ENCODE data around the gene ZNF775. TPM values are rescaled to one million over a fixed set of nuclear protein-coding genes. Genes with fewer than 3 reads are reported as not detected.

The ZNF775 gene
- total RNA-seq, 1 donor from 2014 or later, result 13.3 TPM

DNA sequence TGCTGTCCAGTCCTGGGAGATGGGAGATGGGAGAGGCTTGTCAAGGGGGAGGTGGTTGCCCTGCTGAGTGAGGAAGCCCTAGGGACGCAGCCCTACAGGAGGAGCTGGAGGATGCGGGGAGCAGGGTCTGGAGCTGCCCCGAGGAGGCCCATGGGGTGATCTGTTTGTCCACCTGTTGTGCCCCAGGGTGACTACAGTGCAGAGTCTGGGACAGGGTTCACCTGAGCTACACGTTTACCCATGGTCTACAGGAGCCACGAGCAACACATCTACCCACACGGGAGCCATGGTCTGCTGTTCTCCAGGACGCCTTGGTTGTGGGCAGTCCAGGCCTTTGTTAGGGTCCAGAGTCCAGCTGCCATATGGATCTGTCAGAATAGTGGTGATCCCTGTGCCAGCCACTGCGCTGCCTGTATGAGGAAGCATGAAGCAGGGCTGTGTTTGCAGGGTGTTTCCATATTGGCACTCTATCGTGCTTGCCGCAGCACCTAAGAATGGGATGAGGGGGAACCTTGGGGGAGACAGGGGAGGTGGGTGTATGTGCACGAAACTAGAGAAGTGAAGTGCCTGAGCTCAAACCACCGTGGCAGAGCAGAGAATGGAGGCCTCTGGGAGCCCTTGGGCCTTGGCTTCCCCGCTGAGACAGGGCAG, 23.7 kb downstream of the ZNF775 start:
- Mint-ChIP-seq H3K27me3 (ENCODE audit: low read depth) (no peaks in the 10 kb centered on the region), H3K27ac (no peak overlapping the region), H3K36me3 (peaks cover 9% of the 10 kb centered on the region), H3K4me1 (peaks cover 60% of the 10 kb centered on the region), H3K4me3 (peak overlapping the region; percentile 2), H3K9me3 (no peaks in the 10 kb centered on the region)
- no peak for DNase-seq (ENCODE audit: low spot score in 2 of 2, unreplicated experiment in 2 of 2)
- no peak for TF ChIP-seq CTCF (IDR thresholded peaks at IDR 0.05; ENCODE audit: unreplicated experiment)

DNA sequence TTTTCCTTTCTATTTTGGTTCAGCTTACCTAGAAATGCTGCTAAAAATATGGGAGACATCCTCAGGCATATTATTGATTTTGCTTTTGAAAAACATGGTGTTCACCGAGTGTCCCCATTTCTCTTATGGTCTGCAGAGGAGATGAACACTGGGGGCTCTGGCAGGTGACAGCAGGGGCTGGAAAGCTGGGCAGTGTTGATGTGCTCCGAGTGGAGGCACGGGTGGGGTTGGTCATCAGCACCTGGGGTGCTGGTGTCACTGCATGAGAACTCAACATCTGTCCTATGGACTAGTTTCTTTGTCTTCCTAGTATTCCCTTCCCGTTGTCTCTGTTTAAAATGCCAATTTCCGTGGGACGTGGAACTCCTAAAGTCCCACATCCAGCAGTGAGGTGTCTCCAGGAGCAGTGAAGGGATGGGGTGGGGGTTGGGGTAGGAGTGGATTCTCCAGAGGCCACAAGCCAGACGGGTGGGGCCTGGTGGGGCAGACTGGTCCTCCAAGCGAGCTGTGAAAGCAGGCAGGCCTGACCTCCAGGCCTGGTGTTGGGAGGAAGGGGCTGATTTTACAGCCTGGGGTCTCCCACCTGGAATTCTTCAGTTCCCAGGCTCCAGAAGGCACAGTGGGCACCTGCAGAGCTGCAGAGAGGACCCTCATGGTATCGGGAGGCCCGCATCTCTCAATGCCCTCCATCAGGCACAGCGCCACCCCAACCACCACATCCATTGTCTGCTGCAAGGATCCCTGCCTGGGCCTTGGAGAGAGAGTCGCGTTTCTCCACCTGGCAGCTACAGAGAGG, 24.4 kb downstream of the ZNF775 start:
- peak overlapping the region; percentile 74 for H3K4me3 Mint-ChIP-seq
- no peak for DNase-seq (ENCODE audit: low spot score in 2 of 2, unreplicated experiment in 2 of 2)
- peaks cover 59% of the 10 kb centered on the region for H3K4me1 Mint-ChIP-seq
- H3K9me3 Mint-ChIP-seq, result no peaks in the 10 kb centered on the region
- TF ChIP-seq CTCF (IDR thresholded peaks at IDR 0.05; ENCODE audit: unreplicated experiment), result no peak
- peaks cover 9% of the 10 kb centered on the region for H3K36me3 Mint-ChIP-seq
- no peaks in the 10 kb centered on the region for H3K27me3 Mint-ChIP-seq (ENCODE audit: low read depth)
- H3K27ac Mint-ChIP-seq, result peak overlapping the region; percentile 91

GRCh38 chr7:150404172-150404804, 25.2 kb downstream of the ZNF775 start:
- no peak for TF ChIP-seq CTCF (IDR thresholded peaks at IDR 0.05; ENCODE audit: unreplicated experiment)
- peak overlapping the region; percentile 91 for H3K27ac Mint-ChIP-seq
- no peak for DNase-seq (ENCODE audit: low spot score in 2 of 2, unreplicated experiment in 2 of 2)
- peak overlapping the region; percentile 74 for H3K4me3 Mint-ChIP-seq
- H3K4me1 Mint-ChIP-seq, result peaks cover 55% of the 10 kb centered on the region
- no peaks in the 10 kb centered on the region for H3K9me3 Mint-ChIP-seq
- H3K27me3 Mint-ChIP-seq (ENCODE audit: low read depth), result no peaks in the 10 kb centered on the region
- H3K36me3 Mint-ChIP-seq, result peaks cover 7% of the 10 kb centered on the region

DNA sequence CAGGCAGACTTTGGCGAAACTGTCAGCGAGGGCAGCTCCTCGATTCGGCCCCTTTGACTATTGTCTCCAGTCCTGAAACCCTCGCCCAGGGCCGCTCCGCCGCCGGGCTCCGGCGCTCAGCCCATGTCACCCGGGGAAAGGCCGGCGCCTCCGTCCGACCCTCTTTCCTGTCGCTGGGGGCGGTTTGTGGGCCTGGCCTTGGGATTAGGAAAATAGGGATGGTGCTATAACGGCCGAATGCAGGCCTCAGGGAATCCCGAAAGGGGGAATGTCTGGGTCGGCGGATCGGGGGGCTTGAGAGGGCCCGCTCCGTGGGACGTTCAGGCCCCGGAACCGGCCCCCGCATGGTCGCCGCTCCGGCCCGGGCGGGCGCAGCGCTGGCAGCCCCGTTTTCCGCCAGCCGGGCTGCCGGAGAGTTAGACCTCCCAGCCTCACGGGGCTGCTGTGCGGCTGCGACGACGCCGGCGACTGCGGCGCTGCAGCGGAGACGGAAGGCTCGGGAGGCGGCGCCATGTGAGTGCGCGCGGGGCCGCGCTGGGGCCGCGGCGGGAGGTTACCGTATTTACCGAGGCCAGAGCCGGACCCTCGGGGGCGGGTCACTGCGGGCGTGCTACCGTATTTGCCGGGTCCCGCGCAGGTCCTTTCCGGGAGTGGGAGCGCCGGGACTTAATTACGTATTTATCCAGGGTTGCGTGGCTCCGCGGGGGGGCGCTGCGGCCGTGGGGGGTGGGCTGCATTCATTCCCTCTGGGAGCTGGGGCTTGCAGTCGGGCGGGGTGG, 25.9 kb downstream of the ZNF775 start:
- Mint-ChIP-seq H3K4me3 (peak overlapping the region; percentile 84), H3K4me1 (peaks cover 51% of the 10 kb centered on the region), H3K9me3 (no peaks in the 10 kb centered on the region), H3K27ac (peak overlapping the region; percentile 91), H3K36me3 (peaks cover 7% of the 10 kb centered on the region), H3K27me3 (ENCODE audit: low read depth) (no peaks in the 10 kb centered on the region)
- DNase-seq (ENCODE audit: low spot score in 2 of 2, unreplicated experiment in 2 of 2), result peak; percentile 66 to 85
- no peak for TF ChIP-seq CTCF (IDR thresholded peaks at IDR 0.05; ENCODE audit: unreplicated experiment)

DNA sequence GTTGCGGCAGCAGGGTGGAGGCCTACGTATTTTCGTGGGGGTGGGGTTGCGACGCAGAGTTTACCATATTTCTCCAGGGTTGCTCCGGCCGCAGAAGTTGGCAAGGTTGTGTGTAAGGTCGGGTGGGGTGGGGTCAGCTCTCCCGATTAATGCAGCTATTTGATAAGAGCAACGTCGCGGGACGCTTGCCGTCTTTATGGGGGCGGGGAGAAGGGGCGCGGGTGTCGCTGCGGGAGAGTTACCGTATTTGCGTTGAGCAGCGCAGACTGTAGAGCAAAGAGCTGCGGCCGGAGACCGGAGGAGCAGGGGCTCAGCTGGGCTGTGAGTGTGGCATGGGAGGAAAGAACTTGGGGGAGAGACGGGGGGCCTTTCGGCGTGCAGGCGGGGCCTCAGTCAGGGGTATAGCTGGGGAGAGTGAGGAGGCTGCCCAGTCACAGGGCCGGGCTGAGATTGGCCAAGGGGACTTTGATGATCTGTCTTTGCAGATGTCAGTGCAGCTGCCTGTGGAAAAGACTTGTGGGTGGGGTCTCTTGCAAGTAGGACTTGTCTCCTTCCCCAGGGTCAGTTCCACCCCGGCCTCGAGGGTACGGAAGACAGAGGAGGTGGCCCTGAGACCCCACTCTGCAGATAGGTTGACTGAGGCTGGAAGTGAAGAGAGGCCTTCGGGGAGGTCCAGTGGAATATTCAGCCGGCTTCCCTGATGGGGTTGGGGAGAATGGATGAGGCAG, 26.6 kb downstream of the ZNF775 start:
- H3K27ac Mint-ChIP-seq, result peak overlapping the region; percentile 91
- H3K4me3 Mint-ChIP-seq, result peak overlapping the region; percentile 84
- H3K9me3 Mint-ChIP-seq, result no peaks in the 10 kb centered on the region
- peaks cover 7% of the 10 kb centered on the region for H3K36me3 Mint-ChIP-seq
- TF ChIP-seq CTCF (IDR thresholded peaks at IDR 0.05; ENCODE audit: unreplicated experiment), result no peak
- DNase-seq (ENCODE audit: low spot score in 2 of 2, unreplicated experiment in 2 of 2), result peak in 1 of 2 experiments; percentile 69
- no peaks in the 10 kb centered on the region for H3K27me3 Mint-ChIP-seq (ENCODE audit: low read depth)
- peaks cover 45% of the 10 kb centered on the region for H3K4me1 Mint-ChIP-seq

Data from mesothelial cell of epicardium (in vitro differentiated cells).